ENCODE results near the gene UBAP1. TPM values are rescaled to one million over a fixed set of nuclear protein-coding genes. Genes with fewer than 3 reads are reported as not detected.
"Not testable (repeated sequence)": the region's sequence is repeated elsewhere in the genome, so short reads cannot be mapped to it uniquely, and the experiment has no call there.

The UBAP1 gene
- total RNA-seq, 1 experiment from 2014 or later: 30.8 TPM

GRCh38 chr9:34220218-34220617 is 41.4 kb downstream of the UBAP1 start:
- intact Hi-C loops (cut with micrococcal nuclease): no loop called here
- no peak overlapping the region for H3K4me3 ChIP-seq (replicated peaks in 1 of 2; ENCODE audit: low read depth in 1 of 2, low read length in 2 of 2)
- ChIA-PET RAD21 (ENCODE audit: low non-redundant PET in 1 of 2, low total read pairs in 2 of 2, uncharacterized antibody in 2 of 2, unreplicated experiment in 2 of 2) (no interaction called here), CTCF (no interaction called here), POLR2A (no interaction called here)
- H3K9me3 ChIP-seq (ENCODE audit: control insufficient read depth in 1 of 2, insufficient read depth in 1 of 2, low read depth in 1 of 2, low read length in 2 of 2): no peaks in the 10 kb centered on the region
- DNase-seq (ENCODE audit: low read depth, low spot score): no peak
- peaks cover 6% of the 10 kb centered on the region; the same call in 1 of the 2 replicates for H4K20me1 ChIP-seq (ENCODE audit: insufficient read depth)
- H2AFZ ChIP-seq (ENCODE audit: low read depth, low read length, poor library complexity, severe bottlenecking): no peak overlapping the region
- H3K36me3 ChIP-seq (ENCODE audit: control insufficient read depth in 1 of 2, insufficient read depth in 2 of 2, low read length in 2 of 2): no peaks in the 10 kb centered on the region
- no peaks in the 10 kb centered on the region for H3K27me3 ChIP-seq (ENCODE audit: insufficient read depth, low read length)
- no peaks in the 10 kb centered on the region for H3K9me2 ChIP-seq (ENCODE audit: insufficient read depth)
- no TSS peak for BruUV-seq (replicated peaks)
- TF ChIP-seq EZH2phosphoT487 (IDR thresholded peaks at IDR 0.05; ENCODE audit: borderline replicate concordance): no peak
- TF ChIP-seq YY1 (IDR thresholded peaks at IDR 0.05; ENCODE audit: extremely low read depth, insufficient replicate concordance, low read depth, low read length): no peak
- no peak for TF ChIP-seq RAD21 (IDR thresholded peaks at IDR 0.05; ENCODE audit: low read depth)
- no peak for TF ChIP-seq FOSL1 (IDR thresholded peaks at IDR 0.05; ENCODE audit: low read depth)
- TF ChIP-seq CBX3 (IDR thresholded peaks at IDR 0.05; ENCODE audit: low read depth): no peak
- no peak for TF ChIP-seq ZFX (IDR thresholded peaks at IDR 0.05)
- no peak overlapping the region for H3K27ac ChIP-seq (ENCODE audit: low read depth, low read length)
- H3K4me1 ChIP-seq (ENCODE audit: control insufficient read depth in 1 of 2, insufficient read depth in 2 of 2, low read length in 2 of 2): no peaks in the 10 kb centered on the region
- no peak overlapping the region for H3K4me2 ChIP-seq (ENCODE audit: low read length)
- no peak overlapping the region for H3K9ac ChIP-seq (ENCODE audit: low read length)
- H3K79me2 ChIP-seq (ENCODE audit: insufficient read depth, low read length): peaks cover 39% of the 10 kb centered on the region
- no peak for ATAC-seq

- no peak overlapping the region for H3K9ac ChIP-seq (ENCODE audit: low read length)
- H3K9me3 ChIP-seq (ENCODE audit: control insufficient read depth in 1 of 2, insufficient read depth in 1 of 2, low read depth in 1 of 2, low read length in 2 of 2): no peaks in the 10 kb centered on the region
- no TSS peak for BruUV-seq (replicated peaks)
- H3K27ac ChIP-seq (ENCODE audit: low read depth, low read length): no peak overlapping the region
- ATAC-seq (no peak), DNase-seq (ENCODE audit: low read depth, low spot score) (no peak)
- H3K27me3 ChIP-seq (ENCODE audit: insufficient read depth, low read length): no peaks in the 10 kb centered on the region
- H4K20me1 ChIP-seq (ENCODE audit: insufficient read depth): peaks cover 6% of the 10 kb centered on the region; the same call in 1 of the 2 replicates
- no peaks in the 10 kb centered on the region for H3K9me2 ChIP-seq (ENCODE audit: insufficient read depth)
- H3K4me2 ChIP-seq (ENCODE audit: low read length): no peak overlapping the region
- no peak for TF ChIP-seq SRF (IDR thresholded peaks at IDR 0.05; ENCODE audit: low read depth)
- no peak for TF ChIP-seq EZH2phosphoT487 (IDR thresholded peaks at IDR 0.05; ENCODE audit: borderline replicate concordance)
- TF ChIP-seq ZNF274 (IDR thresholded peaks at IDR 0.05; ENCODE audit: low read depth, low read length): no peak
- TF ChIP-seq TCF7L2 (IDR thresholded peaks at IDR 0.05; ENCODE audit: borderline replicate concordance, extremely low read depth, insufficient read depth, insufficient read length): no peak
- no peak for TF ChIP-seq EGR1 (IDR thresholded peaks at IDR 0.05; ENCODE audit: low read depth)
- TF ChIP-seq POLR2AphosphoS5 (IDR thresholded peaks at IDR 0.05; ENCODE audit: low read depth, low read length): no peak
- TF ChIP-seq ZFX (IDR thresholded peaks at IDR 0.05): no peak
- TF ChIP-seq CEBPB (IDR thresholded peaks at IDR 0.05; ENCODE audit: low read depth): no peak
- no peak for TF ChIP-seq ATF3 (IDR thresholded peaks at IDR 0.05)
- no peak for TF ChIP-seq MAX (IDR thresholded peaks at IDR 0.05)
- no peak for TF ChIP-seq EZH2 (IDR thresholded peaks at IDR 0.05)
- no peak for TF ChIP-seq JUND (IDR thresholded peaks at IDR 0.05)
- TF ChIP-seq YY1 (IDR thresholded peaks at IDR 0.05; ENCODE audit: extremely low read depth, insufficient replicate concordance, low read depth, low read length): no peak
- POLR2A ChIA-PET: no interaction called here
- no peak overlapping the region for H2AFZ ChIP-seq (ENCODE audit: low read depth, low read length, poor library complexity, severe bottlenecking)
- peaks cover 40% of the 10 kb centered on the region for H3K79me2 ChIP-seq (ENCODE audit: insufficient read depth, low read length)
- H3K4me3 ChIP-seq (replicated peaks in 1 of 2; ENCODE audit: low read depth in 1 of 2, low read length in 2 of 2): no peak overlapping the region
- CTCF ChIA-PET: no interaction called here
- H3K36me3 ChIP-seq (ENCODE audit: control insufficient read depth in 1 of 2, insufficient read depth in 2 of 2, low read length in 2 of 2): no peaks in the 10 kb centered on the region
- RAD21 ChIA-PET (ENCODE audit: low non-redundant PET in 1 of 2, low total read pairs in 2 of 2, uncharacterized antibody in 2 of 2, unreplicated experiment in 2 of 2): no interaction called here
- no peaks in the 10 kb centered on the region for H3K4me1 ChIP-seq (ENCODE audit: control insufficient read depth in 1 of 2, insufficient read depth in 2 of 2, low read length in 2 of 2)
- intact Hi-C loops (cut with micrococcal nuclease): no loop called here
Measured at GRCh38 chr9:34224349-34224748, 45.5 kb downstream of the UBAP1 start.

GRCh38 chr9:34226144-34226760 is 47.4 kb downstream of the UBAP1 start:
- H3K4me2 ChIP-seq (ENCODE audit: low read length); BruUV-seq (replicated peaks); CTCF ChIA-PET; H3K9ac ChIP-seq (ENCODE audit: low read length); H3K27ac ChIP-seq (ENCODE audit: low read depth, low read length); H3K27me3 ChIP-seq (ENCODE audit: insufficient read depth, low read length); DNase-seq (ENCODE audit: low read depth, low spot score); H3K4me3 ChIP-seq (replicated peaks in 1 of 2; ENCODE audit: low read depth in 1 of 2, low read length in 2 of 2); intact Hi-C loops (cut with micrococcal nuclease); H3K36me3 ChIP-seq (ENCODE audit: control insufficient read depth in 1 of 2, insufficient read depth in 2 of 2, low read length in 2 of 2); H3K9me3 ChIP-seq (ENCODE audit: control insufficient read depth in 1 of 2, insufficient read depth in 1 of 2, low read depth in 1 of 2, low read length in 2 of 2); H3K4me1 ChIP-seq (ENCODE audit: control insufficient read depth in 1 of 2, insufficient read depth in 2 of 2, low read length in 2 of 2); H2AFZ ChIP-seq (ENCODE audit: low read depth, low read length, poor library complexity, severe bottlenecking); ATAC-seq; H4K20me1 ChIP-seq (ENCODE audit: insufficient read depth); H3K9me2 ChIP-seq (ENCODE audit: insufficient read depth): not testable (repeated sequence)
- ChIA-PET POLR2A (interaction anchor here (0.7 kb wide), 1 partner anchor 232 kb away, joined by 3 read pairs; the partner anchor contains the start of gene FAM219A), RAD21 (ENCODE audit: low non-redundant PET in 1 of 2, low total read pairs in 2 of 2, uncharacterized antibody in 2 of 2, unreplicated experiment in 2 of 2) (interaction anchor here in 1 of 2 experiments (0.7 kb wide), 1 partner anchor 366 kb away, joined by 3 read pairs; no protein-coding TSS in a partner anchor)
- peaks cover 39% of the 10 kb centered on the region for H3K79me2 ChIP-seq (ENCODE audit: insufficient read depth, low read length)

Measured in HCT116 (cell line).